Measurements from ENCODE around the gene SCFD2.

Gene SCFD2

DNA sequence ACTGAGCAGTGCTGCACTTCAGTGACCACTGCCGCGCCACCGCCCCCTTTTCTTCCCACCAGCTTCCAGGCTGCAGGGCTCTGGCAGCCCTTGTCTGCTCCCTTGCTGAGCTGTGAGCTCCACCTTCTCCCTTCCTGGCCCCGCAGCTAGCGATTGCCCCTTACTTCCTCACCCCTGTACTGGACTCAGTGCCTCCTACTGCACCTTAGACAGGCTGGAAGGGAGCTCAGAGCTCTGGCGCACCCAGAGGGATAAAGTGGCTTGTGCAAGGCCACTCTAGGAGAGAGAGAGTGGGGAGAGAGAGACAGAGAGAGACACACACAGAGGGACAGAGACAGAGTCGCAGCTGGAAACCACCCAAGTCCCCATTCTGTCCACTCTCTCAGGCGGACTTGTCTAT, 497.7 kb downstream of the SCFD2 start:
- TF ChIP-seq POLR2AphosphoS5 (IDR thresholded peaks at IDR 0.05; ENCODE audit: low read depth, low read length) (no peak), SIN3A (IDR thresholded peaks at IDR 0.05; ENCODE audit: borderline replicate concordance, insufficient read depth, low read length) (no peak), TAF1 (IDR thresholded peaks at IDR 0.05; ENCODE audit: borderline replicate concordance, insufficient read depth, low read length) (no peak), FOXP2 (optimal IDR thresholded peaks at IDR 0.05; ENCODE audit: borderline replicate concordance, extremely low read depth, extremely low read length, insufficient read depth) (no peak)
- TF ChIP-seq, protein P1, sequence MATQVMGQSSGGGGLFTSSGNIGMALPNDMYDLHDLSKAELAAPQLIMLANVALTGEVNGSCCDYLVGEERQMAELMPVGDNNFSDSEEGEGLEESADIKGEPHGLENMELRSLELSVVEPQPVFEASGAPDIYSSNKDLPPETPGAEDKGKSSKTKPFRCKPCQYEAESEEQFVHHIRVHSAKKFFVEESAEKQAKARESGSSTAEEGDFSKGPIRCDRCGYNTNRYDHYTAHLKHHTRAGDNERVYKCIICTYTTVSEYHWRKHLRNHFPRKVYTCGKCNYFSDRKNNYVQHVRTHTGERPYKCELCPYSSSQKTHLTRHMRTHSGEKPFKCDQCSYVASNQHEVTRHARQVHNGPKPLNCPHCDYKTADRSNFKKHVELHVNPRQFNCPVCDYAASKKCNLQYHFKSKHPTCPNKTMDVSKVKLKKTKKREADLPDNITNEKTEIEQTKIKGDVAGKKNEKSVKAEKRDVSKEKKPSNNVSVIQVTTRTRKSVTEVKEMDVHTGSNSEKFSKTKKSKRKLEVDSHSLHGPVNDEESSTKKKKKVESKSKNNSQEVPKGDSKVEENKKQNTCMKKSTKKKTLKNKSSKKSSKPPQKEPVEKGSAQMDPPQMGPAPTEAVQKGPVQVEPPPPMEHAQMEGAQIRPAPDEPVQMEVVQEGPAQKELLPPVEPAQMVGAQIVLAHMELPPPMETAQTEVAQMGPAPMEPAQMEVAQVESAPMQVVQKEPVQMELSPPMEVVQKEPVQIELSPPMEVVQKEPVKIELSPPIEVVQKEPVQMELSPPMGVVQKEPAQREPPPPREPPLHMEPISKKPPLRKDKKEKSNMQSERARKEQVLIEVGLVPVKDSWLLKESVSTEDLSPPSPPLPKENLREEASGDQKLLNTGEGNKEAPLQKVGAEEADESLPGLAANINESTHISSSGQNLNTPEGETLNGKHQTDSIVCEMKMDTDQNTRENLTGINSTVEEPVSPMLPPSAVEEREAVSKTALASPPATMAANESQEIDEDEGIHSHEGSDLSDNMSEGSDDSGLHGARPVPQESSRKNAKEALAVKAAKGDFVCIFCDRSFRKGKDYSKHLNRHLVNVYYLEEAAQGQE (IDR thresholded peaks at IDR 0.05; ENCODE audit: insufficient read depth in 1 of 2, low read depth in 2 of 2, low read length in 2 of 2) = no peak

DNA sequence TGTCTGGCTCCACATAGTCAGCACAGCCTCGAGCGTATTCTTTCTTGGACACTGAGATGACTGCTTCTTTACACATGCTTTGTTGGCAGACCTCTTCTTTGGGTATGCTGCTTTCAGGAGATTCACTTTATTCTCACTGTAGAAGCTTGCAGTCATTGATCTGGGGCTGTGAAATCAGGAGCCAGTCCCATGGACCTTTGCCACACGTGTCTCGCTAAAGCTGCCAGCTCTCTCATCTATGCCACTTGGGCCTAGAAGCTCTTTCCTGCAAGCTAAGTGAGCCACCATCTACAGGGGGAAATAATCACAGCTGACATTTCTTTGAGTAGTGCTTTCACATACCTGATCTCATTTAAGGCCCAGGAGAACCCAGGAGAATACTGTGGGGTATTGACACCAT, 498.7 kb downstream of the SCFD2 start:
- TF ChIP-seq POLR2AphosphoS5 (IDR thresholded peaks at IDR 0.05; ENCODE audit: low read depth, low read length) (no peak; the same call in 1 of the 2 replicates), SIN3A (IDR thresholded peaks at IDR 0.05; ENCODE audit: borderline replicate concordance, insufficient read depth, low read length) (no peak), TAF1 (IDR thresholded peaks at IDR 0.05; ENCODE audit: borderline replicate concordance, insufficient read depth, low read length) (no peak), FOXP2 (optimal IDR thresholded peaks at IDR 0.05; ENCODE audit: borderline replicate concordance, extremely low read depth, extremely low read length, insufficient read depth) (no peak)
- TF ChIP-seq, protein P1 (IDR thresholded peaks at IDR 0.05; ENCODE audit: insufficient read depth in 1 of 2, low read depth in 2 of 2, low read length in 2 of 2) = no peak

DNA sequence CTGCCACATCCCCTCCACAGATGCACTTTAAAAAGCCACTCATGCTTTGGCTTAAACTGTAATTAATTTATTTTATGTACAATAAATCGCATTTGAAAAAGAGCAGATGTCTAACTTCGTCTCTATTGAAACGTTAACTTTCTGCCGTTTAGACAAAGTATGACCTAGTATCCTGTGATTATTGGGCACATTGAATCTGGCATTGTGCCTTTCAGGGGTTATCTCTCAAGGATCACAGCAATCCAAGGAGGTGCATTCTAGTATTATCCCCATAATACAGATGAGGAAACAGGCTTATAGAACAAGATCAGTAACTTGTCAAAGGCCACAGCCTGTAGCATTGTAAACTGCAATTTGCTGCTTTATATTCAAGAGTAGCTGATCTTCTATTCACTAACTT, 499.1 kb downstream of the SCFD2 start:
- TF ChIP-seq FOXP2 (optimal IDR thresholded peaks at IDR 0.05; ENCODE audit: borderline replicate concordance, extremely low read depth, extremely low read length, insufficient read depth) (no peak), SIN3A (IDR thresholded peaks at IDR 0.05; ENCODE audit: borderline replicate concordance, insufficient read depth, low read length) (no peak), TAF1 (IDR thresholded peaks at IDR 0.05; ENCODE audit: borderline replicate concordance, insufficient read depth, low read length) (no peak)
- TF ChIP-seq, protein P1 (IDR thresholded peaks at IDR 0.05; ENCODE audit: insufficient read depth in 1 of 2, low read depth in 2 of 2, low read length in 2 of 2) = no peak

DNA sequence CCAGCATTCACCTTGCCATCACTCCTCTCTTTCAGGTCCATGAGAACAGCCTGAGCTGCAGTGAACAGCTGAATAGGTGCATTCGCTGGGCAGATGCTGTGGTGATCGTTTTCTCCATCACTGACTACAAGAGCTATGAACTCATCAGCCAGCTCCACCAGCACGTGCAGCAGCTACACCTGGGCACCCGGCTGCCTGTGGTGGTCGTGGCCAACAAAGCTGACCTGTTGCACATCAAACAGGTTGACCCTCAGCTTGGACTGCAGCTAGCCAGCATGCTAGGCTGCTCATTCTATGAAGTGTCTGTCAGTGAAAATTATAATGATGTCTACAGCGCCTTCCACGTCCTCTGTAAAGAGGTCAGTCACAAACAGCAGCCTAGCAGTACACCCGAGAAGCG, 500.6 kb downstream of the SCFD2 start:
- TF ChIP-seq SIN3A (IDR thresholded peaks at IDR 0.05; ENCODE audit: borderline replicate concordance, insufficient read depth, low read length) (no peak), POLR2AphosphoS5 (IDR thresholded peaks at IDR 0.05; ENCODE audit: low read depth, low read length) (no peak), FOXP2 (optimal IDR thresholded peaks at IDR 0.05; ENCODE audit: borderline replicate concordance, extremely low read depth, extremely low read length, insufficient read depth) (no peak), TAF1 (IDR thresholded peaks at IDR 0.05; ENCODE audit: borderline replicate concordance, insufficient read depth, low read length) (no peak)
- TF ChIP-seq, protein P1 (IDR thresholded peaks at IDR 0.05; ENCODE audit: insufficient read depth in 1 of 2, low read depth in 2 of 2, low read length in 2 of 2) = no peak

DNA sequence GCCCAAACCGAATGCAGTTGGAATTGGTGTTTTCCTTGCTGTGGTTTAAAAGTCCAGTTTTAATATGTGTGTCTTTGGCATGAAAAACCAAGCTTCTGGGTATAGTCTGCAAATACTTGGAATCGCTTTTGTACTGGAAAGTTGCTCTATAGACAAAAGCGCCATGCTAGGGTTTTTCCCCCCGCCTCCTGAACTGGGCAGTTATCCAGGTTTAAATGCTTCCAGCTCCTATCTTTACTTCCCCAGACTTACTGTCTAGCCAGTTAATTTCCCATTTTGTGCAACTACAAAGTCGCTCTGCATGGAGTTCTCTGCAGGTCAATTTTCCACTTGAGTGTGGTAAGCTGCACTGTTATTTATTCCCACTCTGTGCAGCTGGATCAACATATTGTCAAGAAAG, 501.1 kb downstream of the SCFD2 start:
- TF ChIP-seq TAF1 (IDR thresholded peaks at IDR 0.05; ENCODE audit: borderline replicate concordance, insufficient read depth, low read length) (peak; percentile 23; the same call in 1 of the 2 replicates), POLR2AphosphoS5 (IDR thresholded peaks at IDR 0.05; ENCODE audit: low read depth, low read length) (peak; percentile 33; the same call in 1 of the 2 replicates), SIN3A (IDR thresholded peaks at IDR 0.05; ENCODE audit: borderline replicate concordance, insufficient read depth, low read length) (0 out of 2 replicates have a peak, but pooled peaks have one; percentile 24), FOXP2 (optimal IDR thresholded peaks at IDR 0.05; ENCODE audit: borderline replicate concordance, extremely low read depth, extremely low read length, insufficient read depth) (no peak)
- TF ChIP-seq, protein P1 (IDR thresholded peaks at IDR 0.05; ENCODE audit: insufficient read depth in 1 of 2, low read depth in 2 of 2, low read length in 2 of 2) = peak in 1 of 2 experiments; percentile 28; a peak in 1 of 4 replicates

All from PFSK-1 (cell line).